Activated CD4-positive, alpha-beta T cell treated with anti-CD3 and anti-CD28 coated beads, Interleukin-2, Interleukin-6, amounts not matched to agents 100 ng/mL and 50 ng/mL, durations not matched to agents 16 hours and 8 hours (primary cell): Measurements from ENCODE around the gene ZSCAN29.
"Not testable (repeated sequence)": the region's sequence is repeated elsewhere in the genome, so short reads cannot be mapped to it uniquely, and the experiment has no call there.

Experiments
- DNase-seq: peaks from one replicate; pipeline ENCODE4 v3.0.0-alpha.2; 2020

Gene ZSCAN29

GRCh38 chr15:43370975-43371974 lies at the start of gene ZSCAN29, which contains the start of gene TUBGCP4:
ZSCAN29 (minus strand) TSS chr15:43371043; CDS start chr15:43369913, 1,130 bp downstream.
TUBGCP4 (plus strand) TSS chr15:43371101; CDS start chr15:43371355, 254 bp downstream.
- DNase-seq: peak; percentile 90

DNA sequence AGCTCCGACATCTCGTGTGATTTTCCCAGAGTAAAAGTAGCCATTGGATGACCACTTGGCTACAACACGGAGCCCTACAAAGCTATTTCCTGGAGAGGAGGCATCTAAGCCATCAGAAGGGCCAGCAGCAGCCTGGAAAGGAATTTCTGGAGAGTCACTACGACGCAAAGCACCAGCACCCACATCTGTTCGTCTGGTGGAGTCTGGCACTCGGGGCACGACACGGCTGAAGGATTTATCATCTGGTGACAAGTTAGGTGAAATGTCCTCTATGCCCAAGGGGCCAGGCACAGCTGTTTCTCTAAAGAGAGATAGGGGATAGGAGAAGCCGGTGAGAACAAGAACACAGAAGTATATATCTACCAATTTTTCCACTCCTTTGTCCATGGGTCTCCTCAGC lies 49.6 kb upstream of the ZSCAN29 start:
- DNase-seq: no peak

DNA sequence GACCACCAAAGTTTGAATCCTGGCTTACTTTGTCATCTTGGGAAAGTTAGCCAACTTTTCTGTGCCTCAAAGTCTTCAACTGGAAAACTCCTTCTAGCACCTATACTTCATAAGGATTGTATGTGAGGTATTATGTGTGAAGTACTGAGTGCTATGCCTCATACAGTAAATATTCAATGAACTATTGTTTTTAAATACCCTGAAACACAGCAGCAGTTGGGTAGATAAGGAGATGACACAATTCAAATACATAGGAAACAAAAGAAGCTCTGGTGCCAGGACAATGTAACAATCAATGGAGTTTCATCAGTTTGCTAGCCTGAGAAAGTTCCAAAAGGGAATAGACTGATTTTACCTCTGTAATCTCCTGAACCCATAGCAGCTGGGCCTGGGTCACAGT lies 43.4 kb upstream of the ZSCAN29 start:
- DNase-seq: no peak

GRCh38 chr15:43412096-43412495 lies 41.3 kb upstream of the ZSCAN29 start:
- DNase-seq: no peak

DNA sequence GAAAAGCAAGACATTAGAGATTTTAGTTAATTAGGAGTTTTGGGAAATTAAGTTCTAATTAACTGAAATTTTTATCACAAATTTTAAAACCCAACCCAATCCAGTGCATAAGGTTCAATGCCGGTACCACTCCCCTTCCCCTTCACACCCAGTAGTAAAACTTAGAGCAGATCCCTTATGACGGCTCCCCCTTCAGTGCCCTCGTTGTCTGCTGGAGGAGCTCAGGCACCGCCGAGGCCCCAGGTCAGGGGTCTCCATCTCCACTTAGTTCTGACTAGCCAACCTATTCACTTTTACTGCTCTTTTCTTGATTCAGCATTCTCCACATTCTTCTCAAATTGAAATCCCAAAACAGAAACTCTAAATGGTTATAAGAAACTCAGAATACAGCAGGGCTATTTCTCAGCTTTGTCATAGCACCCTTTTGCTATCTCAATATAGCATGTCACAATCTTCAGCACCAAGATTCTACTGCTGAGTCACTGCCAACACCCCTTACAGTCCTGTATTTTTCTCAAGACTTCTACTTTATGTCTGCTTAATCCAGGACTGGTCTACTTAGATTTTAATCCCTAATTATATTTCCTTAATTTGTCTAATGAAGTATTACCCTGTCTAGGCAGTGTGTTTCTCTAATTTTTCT lies 39.9 kb upstream of the ZSCAN29 start:
- no peak for DNase-seq

DNA sequence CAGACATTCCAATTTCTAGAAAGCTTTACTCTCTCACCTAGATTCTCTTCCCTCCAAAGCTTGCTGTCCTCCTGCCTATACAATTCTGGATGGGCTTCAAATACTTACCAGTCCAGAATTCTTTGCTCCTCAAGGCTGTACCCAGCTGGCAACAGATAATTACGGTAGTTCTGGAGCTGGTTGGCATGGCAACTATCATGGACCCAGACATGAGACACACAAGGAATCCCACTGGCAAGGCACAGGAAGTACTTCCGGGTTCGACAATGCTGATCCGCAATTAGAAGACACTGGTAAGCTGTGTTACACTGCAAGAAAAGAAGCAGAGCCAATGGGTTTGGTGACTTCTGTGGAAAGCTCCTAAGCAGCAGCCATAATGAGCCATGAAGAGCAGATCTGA lies 37.9 kb upstream of the ZSCAN29 start:
- no peak for DNase-seq

DNA sequence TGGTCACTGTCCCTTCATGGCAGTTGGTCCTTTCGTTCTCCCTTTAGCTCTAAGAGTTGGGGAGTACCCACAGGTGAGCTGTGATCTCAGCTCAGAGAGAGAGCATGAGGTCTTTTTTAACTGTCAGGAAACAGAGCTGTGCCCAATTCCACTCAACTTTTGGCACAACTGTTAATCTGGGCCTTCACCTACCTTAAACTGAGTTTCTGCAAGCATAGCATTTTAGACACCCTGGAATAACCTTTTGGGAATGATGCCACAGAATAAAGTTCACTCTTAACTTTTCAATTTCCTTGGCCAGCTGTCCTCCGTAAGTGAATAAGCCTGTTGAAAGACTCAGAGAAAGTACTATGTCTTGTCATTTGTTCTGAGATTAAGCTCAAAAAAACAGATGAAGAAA lies 36.0 kb upstream of the ZSCAN29 start:
- DNase-seq: no peak

- DNase-seq: no peak
These were observed 35.3 kb upstream of the ZSCAN29 start for GRCh38 chr15:43406189-43406588.

- no peak for DNase-seq
These were observed 33.3 kb upstream of the ZSCAN29 start for GRCh38 chr15:43404130-43404529.

- no peak for DNase-seq
These were observed 32.8 kb upstream of the ZSCAN29 start for GRCh38 chr15:43403616-43404015.

GRCh38 chr15:43402255-43402654 lies 31.4 kb upstream of the ZSCAN29 start:
- no peak for DNase-seq

DNA sequence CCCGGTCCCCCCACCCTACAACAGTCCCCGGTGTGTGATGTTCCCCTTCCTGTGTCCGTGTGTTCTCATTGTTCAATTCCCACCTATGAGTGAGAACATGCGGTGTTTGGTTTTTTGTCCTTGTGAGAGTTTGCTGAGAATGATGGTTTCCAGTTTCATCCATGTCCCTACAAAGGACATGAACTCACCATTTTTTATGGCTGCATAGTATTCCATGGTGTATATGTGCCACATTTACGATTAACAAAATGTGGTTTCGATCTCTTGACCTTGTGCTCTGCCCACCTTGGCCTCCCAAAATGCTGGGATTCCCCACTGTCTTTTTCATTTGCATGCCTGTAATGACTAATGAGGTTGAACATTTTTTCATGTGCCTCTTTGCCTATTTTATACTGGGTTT lies 22.7 kb upstream of the ZSCAN29 start:
- not testable (repeated sequence) for DNase-seq

GRCh38 chr15:43390723-43391122 lies 19.9 kb upstream of the ZSCAN29 start:
- no peak for DNase-seq

GRCh38 chr15:43383070-43383469 lies 12.2 kb upstream of the ZSCAN29 start:
- DNase-seq: no peak

GRCh38 chr15:43382310-43382709 lies 11.5 kb upstream of the ZSCAN29 start:
- DNase-seq: no peak

GRCh38 chr15:43378601-43379000 lies 7.8 kb upstream of the ZSCAN29 start:
- no peak for DNase-seq

DNA sequence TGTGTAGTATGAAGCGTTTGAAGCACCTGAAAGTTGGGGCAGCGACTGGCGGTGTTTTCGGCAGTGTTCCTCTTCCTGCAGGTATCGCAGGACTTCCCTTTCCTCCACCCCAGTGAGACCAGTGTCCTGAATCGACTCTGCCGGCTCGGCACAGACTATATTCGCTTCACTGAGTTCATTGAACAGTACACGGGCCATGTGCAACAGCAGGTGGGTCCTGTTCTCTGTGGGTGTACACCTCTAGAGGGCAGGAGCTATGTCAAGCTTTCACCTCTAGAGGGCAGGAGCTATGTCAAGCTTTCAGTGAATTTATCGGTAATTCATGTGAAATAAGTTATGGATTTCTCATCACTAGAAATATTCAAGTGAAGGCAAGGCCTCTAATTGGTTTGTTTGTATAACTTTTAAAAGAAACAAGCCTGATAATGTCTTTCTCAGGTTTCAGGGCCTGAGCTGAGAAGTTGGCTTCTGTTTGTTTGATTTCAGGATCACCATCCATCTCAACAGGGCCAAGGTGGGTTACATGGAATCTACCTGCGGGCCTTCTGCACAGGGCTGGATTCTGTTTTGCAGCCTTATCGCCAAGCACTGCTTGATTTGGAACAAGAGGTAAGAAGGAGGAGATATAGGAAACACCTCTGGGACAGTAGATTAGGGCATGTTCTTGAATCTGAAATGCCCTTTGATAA lies 5.3 kb upstream of the ZSCAN29 start:
- DNase-seq: peak; percentile 54

DNA sequence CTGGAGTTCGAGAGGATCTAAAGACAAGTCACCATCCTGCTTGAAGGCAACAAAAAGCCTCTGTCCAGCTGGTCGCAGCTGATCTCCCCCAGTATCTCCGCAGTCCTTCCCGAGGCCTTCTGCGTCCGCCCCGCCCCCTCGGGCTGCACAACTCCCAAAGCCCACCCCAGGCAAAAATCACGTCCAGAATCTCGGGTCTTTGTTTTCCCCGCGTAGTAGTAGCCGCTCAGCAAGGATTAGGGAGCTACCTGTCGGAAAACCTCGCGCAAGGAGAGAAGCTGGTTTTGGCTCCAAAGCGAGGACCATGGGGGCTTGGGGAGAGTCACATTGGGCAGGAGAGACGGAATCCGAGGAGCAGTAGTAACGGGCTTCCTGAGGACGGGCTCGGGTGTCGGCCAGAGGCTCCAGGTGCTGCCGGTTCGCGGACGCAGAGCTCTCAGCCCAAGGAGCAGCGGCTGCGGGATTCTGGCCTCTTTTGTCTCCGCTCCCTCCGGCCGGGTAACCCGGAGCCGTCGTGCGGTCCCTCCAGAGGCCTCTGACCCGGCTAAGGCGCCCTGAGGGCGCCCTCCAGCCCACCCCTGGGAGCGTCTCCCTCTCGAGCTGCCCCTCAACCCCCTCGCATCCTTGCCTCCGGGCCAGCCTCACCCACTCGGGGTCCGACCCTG lies 401 bp downstream of the ZSCAN29 start:
- DNase-seq: no peak

- DNase-seq: no peak
These were observed 9.4 kb downstream of the ZSCAN29 start for GRCh38 chr15:43361313-43361903.

GRCh38 chr15:43360821-43361220 lies 10.0 kb downstream of the ZSCAN29 start:
- DNase-seq: no peak

- DNase-seq: no peak
These were observed 18.0 kb downstream of the ZSCAN29 start for GRCh38 chr15:43352693-43353382.

DNA sequence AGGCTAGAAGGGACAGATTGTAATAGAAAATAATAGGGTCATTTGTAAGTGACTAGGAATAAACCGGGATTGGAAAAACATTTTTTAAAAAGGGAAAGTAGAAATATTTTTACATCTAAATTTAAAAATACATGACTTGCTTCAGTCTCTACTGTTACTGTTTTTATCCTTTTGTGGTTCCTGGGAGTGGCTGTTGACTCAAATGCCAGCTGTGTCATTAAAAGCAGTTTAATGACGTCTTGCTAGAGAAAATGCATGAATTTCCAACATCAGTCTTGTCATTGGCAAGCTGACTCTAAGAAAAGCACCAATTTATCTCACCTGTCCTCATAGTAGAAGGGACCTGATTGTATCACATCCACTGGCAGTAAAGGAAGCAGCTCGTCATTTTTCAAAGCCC lies 23.7 kb downstream of the ZSCAN29 start:
- no peak for DNase-seq
